RPMI8226 (cell line): ENCODE data around the gene IFI27.
A peak's percentile ranks its signal among the peaks of the same experiment; 100 is the strongest.

Experiments used
- DNase-seq: peaks from one replicate; pipeline ENCODE4 v3.0.0-alpha.2; 2015

Gene IFI27

DNA sequence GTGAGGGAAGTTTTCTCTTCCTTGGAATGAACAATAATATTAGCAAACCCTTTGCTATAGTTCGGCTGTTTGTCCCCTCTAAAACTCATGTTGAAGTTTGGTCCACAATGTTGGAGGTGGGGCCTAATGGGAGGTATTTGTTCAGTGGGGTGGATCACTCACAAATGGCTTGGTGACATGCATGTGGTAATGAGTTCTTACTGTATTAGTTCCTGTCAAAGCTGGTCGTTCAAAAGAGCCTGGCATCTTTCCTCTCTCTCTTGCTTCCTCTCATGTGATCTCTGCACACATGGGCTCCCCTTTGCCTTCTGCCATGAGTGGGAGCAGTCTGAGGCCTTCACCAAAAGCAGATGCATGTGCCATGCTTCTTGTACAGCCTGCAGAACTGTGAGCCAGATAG lies 50.5 kb downstream of the IFI27 start:
- no peak for DNase-seq

DNA sequence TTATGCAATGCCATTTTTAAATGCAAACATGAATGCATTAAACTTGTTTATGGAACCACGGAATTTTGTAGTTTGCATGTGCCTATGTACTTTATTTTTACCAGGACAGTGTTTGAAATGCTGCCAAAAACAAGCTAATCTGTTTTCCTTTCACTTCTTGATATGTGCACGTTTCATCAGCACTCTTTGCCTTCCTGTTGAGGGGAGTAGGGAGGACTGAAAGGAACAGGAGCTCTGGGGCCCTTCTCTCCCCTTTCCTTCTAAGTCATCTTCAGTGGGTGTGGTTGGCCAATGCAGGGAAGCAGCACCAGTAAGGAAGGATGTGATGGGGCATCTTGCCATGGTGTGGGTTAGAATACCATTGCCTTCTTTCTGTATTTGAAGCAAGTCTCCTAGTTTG lies 51.4 kb downstream of the IFI27 start:
- DNase-seq: peak; percentile 50

DNA sequence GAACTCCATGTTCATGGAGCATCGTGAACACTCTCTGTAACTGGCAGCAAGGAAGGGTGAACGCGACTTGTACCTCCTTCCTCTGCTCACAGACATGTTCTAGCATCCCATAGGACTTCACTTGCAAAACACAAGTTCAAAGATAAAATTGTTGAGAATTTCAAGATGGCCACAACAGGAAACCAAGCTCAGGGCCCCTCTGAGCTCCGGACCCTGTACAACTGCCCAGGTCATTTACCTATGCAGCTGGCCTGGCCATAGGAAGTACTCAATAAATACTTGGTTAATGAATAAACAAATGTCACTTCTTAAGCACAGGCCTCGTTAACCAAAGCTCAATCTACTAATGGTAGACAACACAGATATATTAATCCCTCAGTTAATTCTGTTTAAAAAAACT lies 51.9 kb downstream of the IFI27 start:
- DNase-seq: no peak

DNA sequence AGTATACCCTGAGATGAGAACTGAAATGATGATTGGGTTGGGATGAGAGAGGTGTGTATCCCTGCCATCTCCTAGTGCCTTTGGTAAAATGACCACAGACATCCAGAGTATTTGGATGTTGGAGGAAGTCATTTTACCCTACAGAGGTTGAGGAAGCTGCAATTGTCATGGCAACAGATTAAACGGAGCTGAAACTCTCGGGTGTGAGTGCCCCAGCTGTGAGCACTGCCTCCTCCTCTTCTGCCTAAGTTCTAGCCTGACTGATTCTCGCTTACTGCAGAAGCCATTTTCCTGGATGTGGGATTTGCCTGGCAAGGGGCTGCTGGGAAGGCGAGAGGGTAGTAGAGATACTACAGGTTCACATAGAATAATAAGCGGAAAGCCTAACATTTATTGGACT lies 53.3 kb downstream of the IFI27 start:
- no peak for DNase-seq

DNA sequence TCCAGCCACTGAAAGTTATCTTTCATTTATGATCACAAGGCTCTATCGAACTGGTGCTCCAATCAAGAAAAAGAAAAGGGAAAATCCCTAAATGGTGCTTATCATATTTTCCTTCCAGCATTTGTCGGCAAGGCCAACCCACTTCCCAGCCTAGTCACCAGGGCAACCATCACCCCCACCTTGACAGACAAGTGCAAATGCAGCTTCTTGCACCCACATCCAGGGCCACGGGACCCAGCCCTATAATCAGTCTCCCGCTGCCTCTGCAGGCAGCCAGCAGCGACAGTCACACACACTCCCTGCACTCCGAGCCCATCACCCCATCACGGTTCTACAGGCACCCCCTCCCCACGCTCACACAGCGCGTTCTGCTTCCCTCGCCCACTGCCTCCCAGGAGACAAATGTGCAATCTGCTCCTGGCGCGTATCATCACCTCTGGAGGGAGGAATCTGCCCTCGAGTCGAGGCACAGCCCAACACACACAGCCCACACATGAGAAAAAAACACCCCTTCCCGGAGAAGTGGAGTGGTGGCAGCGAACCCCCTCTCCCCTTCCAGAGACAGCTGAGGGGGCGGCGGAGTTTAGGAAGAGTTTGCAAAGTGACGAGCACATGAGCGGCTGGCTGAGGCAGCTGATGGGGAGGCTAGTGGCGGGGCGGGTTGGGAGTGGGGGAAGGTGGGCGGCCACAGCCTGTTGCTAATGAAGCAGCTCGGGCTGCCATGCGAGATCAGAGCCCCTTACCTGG lies 54.3 kb downstream of the IFI27 start:
- DNase-seq: no peak

DNA sequence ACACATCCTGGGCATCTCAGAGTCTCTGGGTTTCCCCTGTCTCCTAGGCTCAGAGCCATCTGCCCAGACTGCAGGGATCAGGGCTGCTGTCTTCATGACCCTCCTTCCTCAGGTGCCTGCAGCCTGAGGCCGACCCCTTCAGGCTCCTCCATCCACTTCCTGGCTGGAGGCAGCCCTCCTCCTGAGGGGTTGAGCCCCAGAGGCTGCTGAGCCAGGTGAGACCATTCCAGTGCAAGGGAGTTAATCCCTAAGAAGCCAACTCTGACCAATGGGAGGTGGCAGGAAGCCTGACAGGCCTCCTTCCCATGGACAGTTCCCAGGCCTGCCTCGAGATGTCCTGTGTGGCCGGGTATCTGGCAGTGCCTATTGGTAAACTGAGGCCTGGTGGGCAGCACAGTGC lies 55.2 kb downstream of the IFI27 start:
- no peak for DNase-seq
